B cell (primary cell): Measurements from ENCODE around the gene CCK.

Experiments used
- CTCF ChIP-seq: fragments of 200-600 bp; IDR thresholded peaks from one replicate; pipeline ENCODE4 v1.8.0; 2022; ENCODE audit warnings: antibody characterized with exemption, mild to moderate bottlenecking
- EZH2 ChIP-seq: IDR thresholded peaks from 2 replicates; pipeline ENCODE4 v1.6.1; 2012; ENCODE audit warnings: borderline replicate concordance, low read depth, mild to moderate bottlenecking, moderate library complexity, low read length; ENCODE audit not compliant: insufficient read depth, poor library complexity, severe bottlenecking

GRCh38 chr3:42273361-42273760, 7.4 kb upstream of the CCK start:
- TF ChIP-seq CTCF (no peak), EZH2 (no peak)
